C4-2B (cell line): Measurements from ENCODE around the gene PRKCE.

Source experiments
- CTCF ChIP-seq: fragments of 450-650 bp; conservative IDR thresholded peaks from 2 replicates; pipeline ENCODE4 v1.5.1; 2017; ENCODE audit warnings: mild to moderate bottlenecking
- ZFX ChIP-seq: fragments of 450-650 bp; IDR thresholded peaks from 2 replicates; pipeline ENCODE4 v1.6.1; 2017

GRCh38 chr2:45643095-45643494 is 8.4 kb upstream of the PRKCE start:
- TF ChIP-seq CTCF (no peak), ZFX (no peak)
